GM06990 (cell line): Measurements from ENCODE around the gene FAM219A.

Source experiments
- DNase-seq: peaks from one replicate; pipeline ENCODE4 v3.0.0-alpha.2; 2011; ENCODE audit not compliant: insufficient read length; ENCODE audit errors: extremely low read depth
- H3K27me3 ChIP-seq: replicated peaks from 2 replicates; pipeline ENCODE4 v1.6.0; 2011; ENCODE audit warnings: low read length; ENCODE audit not compliant: control insufficient read depth, insufficient read depth
- H3K36me3 ChIP-seq: 2 replicates; pipeline ENCODE4 v1.5.1; 2011; ENCODE audit warnings: low read length; ENCODE audit not compliant: control insufficient read depth, insufficient read depth
- H3K4me3 ChIP-seq: replicated peaks from 2 replicates; pipeline ENCODE4 v1.5.1; 2011; ENCODE audit warnings: low read depth, mild to moderate bottlenecking, control low read depth, low read length
- TF ChIP-seq, protein P1 (sequence below): IDR thresholded peaks from 2 replicates; pipeline ENCODE4 v1.5.1; 2011; ENCODE audit warnings: low read length, control low read depth, mild to moderate bottlenecking, inconsistent platforms; ENCODE audit not compliant: insufficient read depth, poor library complexity, severe bottlenecking

The FAM219A gene

DNA sequence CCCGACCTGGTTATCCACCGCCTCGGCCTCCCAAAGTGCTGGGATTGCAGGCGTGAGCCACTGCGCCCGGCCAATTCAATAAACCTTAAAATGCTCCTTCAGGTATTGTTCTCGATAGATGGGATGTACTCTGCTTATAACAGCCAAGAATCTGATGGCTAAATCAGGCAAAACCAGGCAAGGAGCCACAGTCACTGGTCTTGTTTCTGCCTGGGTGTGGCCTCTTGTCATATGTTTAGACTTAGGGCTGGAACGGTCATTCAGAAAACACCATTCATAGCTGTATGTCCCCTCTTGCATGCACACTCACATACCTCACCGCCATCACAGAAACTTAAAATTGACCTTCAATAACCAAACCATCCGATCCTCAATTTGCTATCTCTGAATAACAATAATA is 7.7 kb downstream of the FAM219A start:
- Histone ChIP-seq H3K27me3 (no peaks in the 10 kb centered on the region; the same call in none of the 2 replicates), H3K36me3 (no peaks in the 10 kb centered on the region), H3K4me3 (no peak overlapping the region)
- TF ChIP-seq, protein P1, sequence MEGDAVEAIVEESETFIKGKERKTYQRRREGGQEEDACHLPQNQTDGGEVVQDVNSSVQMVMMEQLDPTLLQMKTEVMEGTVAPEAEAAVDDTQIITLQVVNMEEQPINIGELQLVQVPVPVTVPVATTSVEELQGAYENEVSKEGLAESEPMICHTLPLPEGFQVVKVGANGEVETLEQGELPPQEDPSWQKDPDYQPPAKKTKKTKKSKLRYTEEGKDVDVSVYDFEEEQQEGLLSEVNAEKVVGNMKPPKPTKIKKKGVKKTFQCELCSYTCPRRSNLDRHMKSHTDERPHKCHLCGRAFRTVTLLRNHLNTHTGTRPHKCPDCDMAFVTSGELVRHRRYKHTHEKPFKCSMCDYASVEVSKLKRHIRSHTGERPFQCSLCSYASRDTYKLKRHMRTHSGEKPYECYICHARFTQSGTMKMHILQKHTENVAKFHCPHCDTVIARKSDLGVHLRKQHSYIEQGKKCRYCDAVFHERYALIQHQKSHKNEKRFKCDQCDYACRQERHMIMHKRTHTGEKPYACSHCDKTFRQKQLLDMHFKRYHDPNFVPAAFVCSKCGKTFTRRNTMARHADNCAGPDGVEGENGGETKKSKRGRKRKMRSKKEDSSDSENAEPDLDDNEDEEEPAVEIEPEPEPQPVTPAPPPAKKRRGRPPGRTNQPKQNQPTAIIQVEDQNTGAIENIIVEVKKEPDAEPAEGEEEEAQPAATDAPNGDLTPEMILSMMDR: no peak
- no peak for DNase-seq

DNA sequence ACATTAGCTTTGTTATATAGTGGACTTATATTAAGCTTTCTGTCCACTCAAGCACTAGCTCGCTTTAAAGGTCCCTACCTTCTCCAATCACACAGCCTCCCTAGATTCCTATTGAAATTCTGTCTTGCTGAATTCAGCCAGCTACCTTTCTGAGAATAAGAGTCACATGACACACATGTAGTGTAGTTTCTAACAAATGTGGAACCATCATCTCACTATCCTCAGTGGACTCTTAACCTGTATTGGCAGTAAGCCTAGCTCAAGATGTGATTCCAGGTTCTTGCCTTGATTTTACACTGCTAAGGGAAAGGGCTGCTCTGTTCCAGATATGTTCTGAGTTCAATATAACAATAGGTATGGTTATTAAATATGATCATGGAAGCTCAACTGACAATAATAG is 11.4 kb downstream of the FAM219A start:
- no peak for DNase-seq
- TF ChIP-seq, protein P1: no peak
- no peak overlapping the region for H3K4me3 ChIP-seq
- no peaks in the 10 kb centered on the region for H3K36me3 ChIP-seq
- peaks cover 3% of the 10 kb centered on the region; the same call in 1 of the 2 replicates for H3K27me3 ChIP-seq

DNA sequence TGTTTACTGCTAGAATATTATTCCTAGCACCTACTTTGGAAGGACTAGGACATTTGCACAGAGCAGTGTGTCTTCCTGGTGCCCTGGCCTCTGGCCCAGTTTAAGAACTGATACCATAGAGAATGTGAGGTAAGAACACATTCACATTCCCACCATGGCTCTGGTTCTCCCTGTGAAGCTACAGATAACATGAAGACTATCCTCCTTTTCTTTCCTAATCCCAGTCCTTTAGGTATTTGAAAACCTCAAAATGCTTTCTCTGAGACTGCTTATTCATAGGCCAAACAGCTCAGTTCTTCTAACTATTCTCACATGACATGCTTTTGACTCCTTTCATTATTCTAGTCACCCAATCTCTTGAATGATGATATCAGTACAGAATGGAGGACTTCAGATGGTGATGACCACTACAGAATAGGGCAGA is 11.9 kb downstream of the FAM219A start:
- Histone ChIP-seq H3K4me3 (no peak overlapping the region), H3K36me3 (no peaks in the 10 kb centered on the region), H3K27me3 (peaks cover 3% of the 10 kb centered on the region; the same call in 1 of the 2 replicates)
- DNase-seq: no peak
- TF ChIP-seq, protein P1: no peak

DNA sequence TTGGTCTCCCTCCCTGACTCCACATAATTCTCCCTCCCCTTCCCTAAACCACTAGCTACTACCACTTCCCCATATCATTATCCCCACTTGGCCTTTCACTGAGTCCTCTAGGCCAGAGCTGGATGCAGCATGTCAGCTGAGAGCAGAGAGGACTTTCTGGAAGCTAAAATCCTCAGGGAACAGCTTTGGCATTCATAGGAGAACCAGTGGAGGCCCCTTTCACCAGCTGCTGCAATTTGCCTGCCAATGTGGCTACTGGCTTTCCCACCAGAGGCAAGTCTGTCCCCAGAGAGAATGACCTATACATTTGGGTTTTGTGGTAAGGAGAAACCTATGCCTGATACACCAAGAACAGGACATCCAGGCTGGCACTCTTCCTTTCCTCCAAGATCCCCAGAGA is 14.4 kb downstream of the FAM219A start:
- TF ChIP-seq, protein P1: no peak
- no peak overlapping the region for H3K4me3 ChIP-seq

DNA sequence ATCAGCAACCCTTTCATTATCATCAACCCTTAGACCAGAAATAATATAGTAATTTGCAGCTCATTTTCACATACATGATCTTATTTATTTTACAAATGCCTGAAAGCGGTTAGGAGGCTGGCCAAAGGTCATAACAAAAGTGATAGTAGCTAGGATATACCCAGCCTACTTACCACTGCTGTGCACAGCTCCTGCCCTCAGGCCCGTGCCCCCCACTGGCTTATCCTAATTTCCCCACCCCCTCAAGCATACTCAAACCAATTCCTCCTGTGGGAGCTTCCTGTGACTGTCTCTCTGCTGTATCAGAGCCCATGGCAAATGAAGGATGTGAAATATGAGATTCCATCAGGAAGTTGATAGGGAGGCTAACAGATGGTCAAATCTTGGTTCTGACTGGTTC is 14.8 kb downstream of the FAM219A start:
- no peak overlapping the region for H3K4me3 ChIP-seq
- TF ChIP-seq, protein P1: no peak
- no peak for DNase-seq
- no peaks in the 10 kb centered on the region for H3K36me3 ChIP-seq
- H3K27me3 ChIP-seq: peaks cover 3% of the 10 kb centered on the region; the same call in 1 of the 2 replicates

More for the DNA sequence above, 14.4 kb downstream of the FAM219A start:
- no peak for DNase-seq
- no peaks in the 10 kb centered on the region for H3K36me3 ChIP-seq
- peaks cover 3% of the 10 kb centered on the region; the same call in 1 of the 2 replicates for H3K27me3 ChIP-seq

DNA sequence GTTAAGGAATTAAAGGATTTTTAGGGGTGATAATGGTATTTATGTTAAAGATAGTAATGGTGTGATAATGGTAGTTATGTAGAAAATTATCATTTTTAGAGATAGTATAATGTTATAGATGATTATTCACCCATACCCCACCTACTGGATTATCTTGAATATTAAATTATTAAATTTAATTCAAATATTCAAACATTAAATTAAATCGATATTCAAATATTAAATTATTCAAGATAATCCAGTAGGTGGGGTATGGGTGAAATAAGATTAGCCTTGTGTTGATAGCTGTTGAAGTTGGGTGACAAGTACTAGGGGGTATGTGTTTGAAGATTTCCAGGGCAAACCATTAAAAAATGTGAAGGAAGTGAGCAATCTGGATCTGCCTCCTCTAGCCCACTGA is 15.6 kb downstream of the FAM219A start:
- DNase-seq: no peak
- Histone ChIP-seq H3K27me3 (peaks cover 3% of the 10 kb centered on the region; the same call in 1 of the 2 replicates), H3K4me3 (no peak overlapping the region), H3K36me3 (no peaks in the 10 kb centered on the region)
- TF ChIP-seq, protein P1: no peak
